GM15510 (cell line): ENCODE measurements around the gene RIC1.

Source experiments
- POLR2A ChIP-seq: IDR thresholded peaks from 3 replicates; pipeline ENCODE4 v1.6.1; 2011; ENCODE audit warnings: borderline replicate concordance; ENCODE audit not compliant: insufficient read length; ENCODE audit errors: extremely low read depth

RIC1 gene

GRCh38 chr9:5696884-5697283 is 68.0 kb downstream of the RIC1 start:
- TF ChIP-seq POLR2A: no peak

- no peak for TF ChIP-seq POLR2A
Measured at GRCh38 chr9:5698004-5698403, 69.1 kb downstream of the RIC1 start.

- no peak for TF ChIP-seq POLR2A
Measured at GRCh38 chr9:5698810-5699556, 70.1 kb downstream of the RIC1 start.

- TF ChIP-seq POLR2A: no peak
Measured at GRCh38 chr9:5708414-5708813, 79.5 kb downstream of the RIC1 start.

GRCh38 chr9:5712651-5713390 is 83.9 kb downstream of the RIC1 start:
- no peak for TF ChIP-seq POLR2A

GRCh38 chr9:5714501-5715401 is 85.8 kb downstream of the RIC1 start:
- TF ChIP-seq POLR2A: no peak

GRCh38 chr9:5715548-5716127 is 86.7 kb downstream of the RIC1 start:
- no peak for TF ChIP-seq POLR2A

GRCh38 chr9:5718296-5719032 is 89.6 kb downstream of the RIC1 start:
- no peak for TF ChIP-seq POLR2A

- TF ChIP-seq POLR2A: no peak
Measured at GRCh38 chr9:5719100-5719926, 90.4 kb downstream of the RIC1 start.

GRCh38 chr9:5720151-5720550 is 91.2 kb downstream of the RIC1 start:
- TF ChIP-seq POLR2A: no peak

GRCh38 chr9:5721279-5722087 is 92.6 kb downstream of the RIC1 start:
- TF ChIP-seq POLR2A: no peak

- TF ChIP-seq POLR2A: no peak
Measured at GRCh38 chr9:5735072-5735471, 106.2 kb downstream of the RIC1 start.

- no peak for TF ChIP-seq POLR2A
Measured at GRCh38 chr9:5736563-5737346, 107.8 kb downstream of the RIC1 start.
